Measurements from ENCODE around the gene DDAH2. TPM values are rescaled to one million over a fixed set of nuclear protein-coding genes. Genes with fewer than 3 reads are reported as not detected.

DDAH2 gene
- total and polyA plus RNA-seq, 8 donors, result 33.3 to 133 (median 65.8) TPM

- H3K27me3 ChIP-seq, result no peaks in the 10 kb centered on the region
- H3K27ac ChIP-seq, result peak overlapping the region; percentile 57 to 97 (median 95)
- WGBS, 5 donors, result 10 to 14% (median 13%) methylated on average over 29 of the region's 29 CpGs
- intact Hi-C loops (cut with DNase I; ENCODE audit: low total_unique reads), result no loop called here
- DNase-seq, result no peak
- peaks cover 36 to 48% (median 42%) of the 10 kb centered on the region in 4 donors for H3K4me1 ChIP-seq
- H3K9me3 ChIP-seq, result no peaks in the 10 kb centered on the region
- peak overlapping the region; percentile 52 to 82 (median 69) for H3K4me3 ChIP-seq
- TF ChIP-seq POLR2A (IDR thresholded peaks at IDR 0.05) (no peak), EP300 (IDR thresholded peaks at IDR 0.05) (no peak), POLR2AphosphoS5 (IDR thresholded peaks at IDR 0.05) (no peak)
- TF ChIP-seq, protein P1, sequence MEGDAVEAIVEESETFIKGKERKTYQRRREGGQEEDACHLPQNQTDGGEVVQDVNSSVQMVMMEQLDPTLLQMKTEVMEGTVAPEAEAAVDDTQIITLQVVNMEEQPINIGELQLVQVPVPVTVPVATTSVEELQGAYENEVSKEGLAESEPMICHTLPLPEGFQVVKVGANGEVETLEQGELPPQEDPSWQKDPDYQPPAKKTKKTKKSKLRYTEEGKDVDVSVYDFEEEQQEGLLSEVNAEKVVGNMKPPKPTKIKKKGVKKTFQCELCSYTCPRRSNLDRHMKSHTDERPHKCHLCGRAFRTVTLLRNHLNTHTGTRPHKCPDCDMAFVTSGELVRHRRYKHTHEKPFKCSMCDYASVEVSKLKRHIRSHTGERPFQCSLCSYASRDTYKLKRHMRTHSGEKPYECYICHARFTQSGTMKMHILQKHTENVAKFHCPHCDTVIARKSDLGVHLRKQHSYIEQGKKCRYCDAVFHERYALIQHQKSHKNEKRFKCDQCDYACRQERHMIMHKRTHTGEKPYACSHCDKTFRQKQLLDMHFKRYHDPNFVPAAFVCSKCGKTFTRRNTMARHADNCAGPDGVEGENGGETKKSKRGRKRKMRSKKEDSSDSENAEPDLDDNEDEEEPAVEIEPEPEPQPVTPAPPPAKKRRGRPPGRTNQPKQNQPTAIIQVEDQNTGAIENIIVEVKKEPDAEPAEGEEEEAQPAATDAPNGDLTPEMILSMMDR (IDR thresholded peaks at IDR 0.05), result no peak
- H3K36me3 ChIP-seq, result no peaks in the 10 kb centered on the region
These were observed 11.5 kb upstream of the DDAH2 start for GRCh38 chr6:31740397-31741223.

DNA sequence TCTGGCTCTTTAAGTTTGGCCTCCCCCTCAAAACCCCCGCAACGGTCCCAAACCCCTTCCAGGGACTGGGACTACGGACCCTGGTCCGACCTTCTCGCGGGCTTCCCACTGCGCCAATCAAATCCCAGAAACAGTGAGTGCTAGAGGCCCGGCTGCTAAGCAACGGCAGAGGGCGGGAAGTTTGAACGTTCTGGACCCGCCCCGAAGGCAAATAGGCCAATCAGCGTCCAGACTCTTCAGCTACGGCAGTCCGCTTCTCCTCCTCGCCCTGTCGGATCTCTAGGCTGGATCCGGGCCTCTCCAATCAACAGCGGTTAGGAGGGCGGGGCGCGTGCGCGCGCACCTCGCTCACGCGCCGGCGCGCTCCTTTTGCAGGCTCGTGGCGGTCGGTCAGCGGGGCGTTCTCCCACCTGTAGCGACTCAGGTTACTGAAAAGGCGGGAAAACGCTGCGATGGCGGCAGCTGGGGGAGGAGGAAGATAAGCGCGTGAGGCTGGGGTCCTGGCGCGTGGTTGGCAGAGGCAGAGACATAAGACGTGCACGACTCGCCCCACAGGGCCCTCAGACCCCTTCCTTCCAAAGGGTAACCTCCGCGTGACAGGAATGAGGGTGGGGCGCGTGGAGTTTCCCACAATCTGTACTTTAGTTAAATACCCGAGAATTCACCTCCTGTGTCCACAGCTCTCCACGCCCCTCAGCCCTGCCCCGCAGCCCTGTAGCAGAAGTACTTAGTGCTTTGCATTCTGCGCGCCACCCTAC is 10.7 kb upstream of the DDAH2 start, which contains the start of gene MSH5:
MSH5 (plus strand) TSS at position 367 of the 758 bp plus-strand sequence. CDS start 462 bp downstream, outside the sequence.
- TF ChIP-seq EP300 (IDR thresholded peaks at IDR 0.05), result no peak
- peak; percentile 38 to 83 (median 39) for TF ChIP-seq POLR2AphosphoS5 (IDR thresholded peaks at IDR 0.05)
- TF ChIP-seq, protein P1 (IDR thresholded peaks at IDR 0.05), result peak in 1 of 7 experiments; percentile 8
- TF ChIP-seq POLR2A (IDR thresholded peaks at IDR 0.05), result no peak
- Histone ChIP-seq H3K4me3 (peak within 1 kb of the TSS; percentile 52 to 82 (median 69)), H3K9me3 (no peaks in the 10 kb centered on the region), H3K36me3 (no peaks in the 10 kb centered on the region), H3K4me1 (peaks cover 37 to 50% (median 44%) of the 10 kb centered on the region in 4 donors), H3K27ac (peak within 1 kb of the TSS; percentile 94 to 97 (median 95)), H3K27me3 (no peaks in the 10 kb centered on the region)
- peak; percentile 98 to 100 for DNase-seq
- intact Hi-C loops (cut with DNase I; ENCODE audit: low total_unique reads), result no loop called here
- 0% methylated on average over 26 to 58 of the region's 58 CpGs for WGBS, 5 donors

DNA sequence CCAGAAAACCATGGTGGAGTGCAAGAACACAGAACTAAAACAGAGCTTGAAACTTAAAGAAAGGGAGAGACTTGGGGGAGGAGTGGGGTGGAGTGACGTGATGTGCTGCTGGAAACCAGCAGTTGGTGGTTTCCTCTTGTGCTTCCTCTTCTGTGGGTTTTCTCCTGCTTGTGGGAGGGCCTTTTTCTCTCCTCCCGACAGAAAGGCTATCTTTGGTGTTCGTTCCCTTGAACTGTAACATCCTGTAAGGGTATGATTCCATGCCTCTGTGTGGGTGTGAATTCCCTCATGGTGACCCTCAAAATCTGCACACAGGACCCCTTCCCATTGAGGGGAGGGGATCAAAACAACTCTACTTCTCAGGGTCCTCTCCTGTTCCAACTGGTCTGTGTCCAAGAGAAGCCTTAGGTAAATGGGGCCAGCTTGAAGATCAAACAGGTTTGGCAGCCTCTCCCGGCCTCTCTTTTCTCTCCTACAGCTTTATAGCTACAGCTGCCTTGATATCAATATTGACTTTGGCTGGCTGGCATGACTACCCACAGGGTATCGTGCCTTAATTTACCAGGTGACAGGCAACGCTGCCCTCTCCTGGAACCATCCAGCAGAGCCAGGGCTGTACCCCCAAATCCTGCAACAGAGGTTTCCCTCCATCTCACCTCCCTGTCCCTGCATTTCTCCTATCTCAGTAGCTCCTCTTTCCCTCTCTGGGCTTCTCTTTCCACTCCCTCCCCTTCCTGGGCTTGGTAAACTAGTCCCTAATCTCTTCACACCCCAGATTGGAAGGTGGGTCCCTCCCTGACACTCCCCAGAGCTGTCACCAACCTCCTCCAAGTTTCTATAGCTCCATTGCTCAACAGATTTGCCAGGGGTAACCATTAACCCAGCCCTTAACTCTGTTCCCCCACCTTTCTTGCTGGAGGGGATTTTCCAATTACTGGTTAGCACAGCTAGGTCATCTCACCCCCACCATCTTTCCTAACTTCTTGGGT is 9.2 kb upstream of the DDAH2 start:
- WGBS, 5 donors, result 5 to 13% (median 10%) methylated on average over 6 of the region's 6 CpGs

More for the DNA sequence above, 9.2 kb upstream of the DDAH2 start:
- peak; percentile 89 to 94 for DNase-seq
- Histone ChIP-seq H3K36me3 (peaks cover 7 to 12% (median 11%) of the 10 kb centered on the region in 4 donors), H3K4me3 (peak overlapping the region in 1 of 4 donors; percentile 8), H3K27me3 (no peaks in the 10 kb centered on the region), H3K4me1 (peaks cover 52 to 65% (median 60%) of the 10 kb centered on the region in 4 donors), H3K27ac (peak overlapping the region; percentile 94 to 97 (median 95)), H3K9me3 (no peaks in the 10 kb centered on the region)
- TF ChIP-seq EP300 (IDR thresholded peaks at IDR 0.05), result no peak
- peak in 1 of 4 donors; percentile 7 for TF ChIP-seq POLR2A (IDR thresholded peaks at IDR 0.05)
- TF ChIP-seq POLR2AphosphoS5 (IDR thresholded peaks at IDR 0.05), result peak in 2 of 3 donors; percentile 41 to 71
- TF ChIP-seq, protein P1 (IDR thresholded peaks at IDR 0.05), result peak in 2 of 7 experiments; percentile 21 to 30
- intact Hi-C loops (cut with DNase I; ENCODE audit: low total_unique reads), result no loop called here

Data from stomach (tissue), 9 donors.